ENCODE data around the gene LRWD1. TPM values are rescaled to one million over a fixed set of nuclear protein-coding genes. Genes with fewer than 3 reads are reported as not detected.
"Not testable (repeated sequence)": the region's sequence is repeated elsewhere in the genome, so short reads cannot be mapped to it uniquely, and the experiment has no call there.

The LRWD1 gene
- total RNA-seq, 3 donors from 2014 or later: 12.7 to 17.6 (median 13.3) TPM

DNA sequence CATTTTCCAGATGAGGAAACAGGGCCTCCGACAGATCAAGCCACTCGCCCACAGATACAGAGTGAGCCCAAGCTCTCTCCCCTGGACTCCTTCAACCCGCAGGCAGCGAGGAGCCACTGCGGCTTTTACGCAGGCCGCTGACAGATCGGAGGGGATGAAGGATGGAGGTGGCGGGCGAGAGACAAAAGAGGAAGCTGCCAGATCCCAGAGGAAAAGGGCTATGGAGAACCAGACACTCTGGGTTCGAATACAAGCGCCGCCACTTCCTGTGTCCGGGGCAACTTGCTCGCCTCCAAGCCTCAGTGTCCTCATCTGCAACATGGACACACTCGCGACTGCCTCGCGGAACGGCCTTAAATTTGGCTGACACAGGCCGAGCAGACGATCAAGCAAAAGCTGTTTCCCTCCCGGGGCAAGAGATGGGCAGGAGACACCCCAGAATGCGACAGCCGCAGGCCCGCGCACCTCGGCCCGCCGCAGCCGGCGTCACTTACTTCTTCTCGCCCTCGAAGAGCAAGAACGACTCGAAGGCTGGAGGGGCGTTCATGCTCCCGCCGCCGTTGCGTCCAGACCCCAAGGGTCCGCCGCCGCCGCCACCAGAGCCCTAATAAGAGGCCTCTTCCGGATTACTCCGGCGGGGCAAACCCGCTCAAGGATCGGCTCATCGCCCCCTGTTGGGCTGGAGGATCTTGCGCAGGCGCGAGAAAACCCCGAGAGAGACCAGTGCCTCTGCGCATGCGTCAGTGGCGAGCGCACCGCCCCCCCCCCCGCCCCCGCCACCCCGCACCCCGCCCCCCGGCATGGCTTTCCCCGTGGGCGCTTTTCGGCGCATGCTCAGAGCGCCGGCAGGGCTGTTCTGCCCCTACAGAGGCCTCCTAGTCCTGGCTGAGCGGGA, 13.8 kb downstream of the LRWD1 start, which contains the start of gene POLR2J:
TSS of gene POLR2J (minus strand) at position 609 of the 895 bp plus-strand sequence. CDS start at position 547, 62 bp downstream.
- H3K9me3 ChIP-seq; H3K36me3 ChIP-seq (ENCODE audit: low read depth); intact Hi-C loops (cut with DNase I, micrococcal nuclease); H3K4me1 ChIP-seq (ENCODE audit: low read depth); H3K4me3 ChIP-seq: not testable (repeated sequence)
- peak; percentile 96 for ATAC-seq
- DNase-seq: peak; percentile 81 to 95 (median 89)
- TF ChIP-seq, protein P1, sequence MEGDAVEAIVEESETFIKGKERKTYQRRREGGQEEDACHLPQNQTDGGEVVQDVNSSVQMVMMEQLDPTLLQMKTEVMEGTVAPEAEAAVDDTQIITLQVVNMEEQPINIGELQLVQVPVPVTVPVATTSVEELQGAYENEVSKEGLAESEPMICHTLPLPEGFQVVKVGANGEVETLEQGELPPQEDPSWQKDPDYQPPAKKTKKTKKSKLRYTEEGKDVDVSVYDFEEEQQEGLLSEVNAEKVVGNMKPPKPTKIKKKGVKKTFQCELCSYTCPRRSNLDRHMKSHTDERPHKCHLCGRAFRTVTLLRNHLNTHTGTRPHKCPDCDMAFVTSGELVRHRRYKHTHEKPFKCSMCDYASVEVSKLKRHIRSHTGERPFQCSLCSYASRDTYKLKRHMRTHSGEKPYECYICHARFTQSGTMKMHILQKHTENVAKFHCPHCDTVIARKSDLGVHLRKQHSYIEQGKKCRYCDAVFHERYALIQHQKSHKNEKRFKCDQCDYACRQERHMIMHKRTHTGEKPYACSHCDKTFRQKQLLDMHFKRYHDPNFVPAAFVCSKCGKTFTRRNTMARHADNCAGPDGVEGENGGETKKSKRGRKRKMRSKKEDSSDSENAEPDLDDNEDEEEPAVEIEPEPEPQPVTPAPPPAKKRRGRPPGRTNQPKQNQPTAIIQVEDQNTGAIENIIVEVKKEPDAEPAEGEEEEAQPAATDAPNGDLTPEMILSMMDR (IDR thresholded peaks at IDR 0.05): peak; percentile 27

DNA sequence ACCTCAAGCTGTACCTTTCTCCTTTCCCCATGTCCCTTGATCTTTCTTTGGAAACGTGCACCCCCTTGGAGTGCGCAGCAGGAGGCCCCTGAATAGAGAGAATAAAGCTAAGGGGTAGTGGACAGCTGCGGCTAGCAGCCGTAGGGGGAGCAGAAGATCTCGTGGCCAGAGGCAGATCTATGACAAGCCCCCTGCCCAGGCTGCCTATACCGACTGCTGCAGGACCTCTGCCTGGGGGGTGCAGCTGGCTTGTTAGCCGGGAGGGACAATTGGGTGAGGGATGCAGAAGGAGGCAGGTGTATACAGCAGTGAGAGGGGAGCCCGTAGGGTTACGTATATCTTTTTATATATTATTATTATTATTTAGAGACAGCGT, 14.4 kb downstream of the LRWD1 start:
- H3K36me3 ChIP-seq (ENCODE audit: low read depth); ATAC-seq; H3K4me3 ChIP-seq; H3K4me1 ChIP-seq (ENCODE audit: low read depth); H3K9me3 ChIP-seq; DNase-seq; intact Hi-C loops (cut with DNase I, micrococcal nuclease): not testable (repeated sequence)

DNA sequence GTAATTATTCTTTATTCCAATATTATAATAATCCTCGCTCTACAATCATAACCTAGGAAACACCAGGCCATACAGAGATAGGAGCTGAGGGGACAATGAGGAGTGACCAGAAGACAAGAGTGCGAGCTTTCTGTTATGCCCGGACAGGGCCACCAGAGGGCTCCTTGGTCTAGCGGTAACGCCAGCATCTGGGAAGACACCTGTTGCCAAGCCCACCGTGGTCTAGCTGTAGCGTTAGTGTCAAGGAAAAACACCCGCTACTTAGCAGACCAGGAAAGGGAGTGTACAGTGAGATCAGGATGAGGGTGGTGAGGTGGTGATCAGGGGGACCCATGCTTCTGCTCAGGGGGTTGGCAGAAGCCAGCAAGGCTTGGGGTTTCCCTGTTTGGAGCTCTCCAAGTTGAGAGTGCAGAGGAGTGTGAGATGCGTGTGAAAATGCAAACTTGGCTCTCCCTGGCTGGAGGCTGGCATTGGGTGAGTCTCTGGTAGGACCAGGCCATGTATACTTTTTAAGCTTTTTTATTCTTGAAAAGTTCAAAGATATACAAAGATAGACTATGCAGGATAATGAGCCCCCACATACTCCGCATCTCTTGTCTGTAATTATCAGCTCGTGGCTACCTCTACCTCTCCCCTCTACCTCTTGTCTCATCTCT, 15.3 kb downstream of the LRWD1 start:
- H3K4me3 ChIP-seq; H3K4me1 ChIP-seq (ENCODE audit: low read depth); ATAC-seq; intact Hi-C loops (cut with DNase I, micrococcal nuclease); H3K36me3 ChIP-seq (ENCODE audit: low read depth); H3K9me3 ChIP-seq: not testable (repeated sequence)
- peak; percentile 44 to 67 (median 63) for DNase-seq

DNA sequence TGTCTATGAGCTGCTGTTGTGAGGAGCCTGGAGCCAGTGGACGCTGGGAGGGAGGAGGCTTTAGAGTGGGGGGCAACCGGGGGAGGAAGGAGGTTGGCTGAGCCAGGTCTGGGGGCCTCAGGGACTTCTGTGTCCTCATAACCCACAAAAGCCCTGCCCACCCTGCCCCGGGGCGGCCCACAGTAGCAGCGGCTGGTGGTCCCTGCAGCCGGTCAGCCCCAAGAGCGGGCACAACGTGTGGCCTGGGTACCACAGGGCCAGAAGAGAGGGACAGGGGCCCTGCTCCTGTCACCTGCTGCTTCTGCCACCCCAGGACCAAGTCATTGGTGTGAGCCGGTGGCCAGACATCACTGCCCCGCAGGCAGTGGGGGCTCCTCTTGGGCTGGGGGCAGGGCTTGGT, 17.2 kb downstream of the LRWD1 start:
- H3K4me3 ChIP-seq; H3K9me3 ChIP-seq; ATAC-seq; H3K4me1 ChIP-seq (ENCODE audit: low read depth); intact Hi-C loops (cut with DNase I, micrococcal nuclease); DNase-seq; H3K36me3 ChIP-seq (ENCODE audit: low read depth): not testable (repeated sequence)

DNA sequence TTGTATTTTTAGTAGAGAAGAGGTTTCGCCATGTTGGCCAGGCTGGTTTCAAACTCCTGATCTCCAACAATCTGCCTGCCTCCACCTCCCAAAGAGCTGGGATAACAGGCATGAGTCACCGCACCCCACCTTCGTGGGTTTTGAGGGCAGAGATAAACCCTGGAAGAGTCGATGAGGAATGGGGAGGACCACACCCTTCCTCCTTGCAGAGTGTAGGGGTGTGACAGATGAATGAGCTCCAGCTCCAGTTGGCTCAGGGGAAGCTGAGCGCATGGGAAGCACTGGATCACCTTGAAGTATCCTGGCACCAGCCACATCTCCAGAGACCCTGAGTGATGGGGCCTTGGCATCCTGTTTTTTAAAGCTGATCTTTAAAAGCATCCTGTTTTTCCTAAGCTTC, 19.5 kb downstream of the LRWD1 start:
- H3K4me1 ChIP-seq (ENCODE audit: low read depth); H3K4me3 ChIP-seq; H3K9me3 ChIP-seq; ATAC-seq; DNase-seq; H3K36me3 ChIP-seq (ENCODE audit: low read depth); intact Hi-C loops (cut with DNase I, micrococcal nuclease): not testable (repeated sequence)

DNA sequence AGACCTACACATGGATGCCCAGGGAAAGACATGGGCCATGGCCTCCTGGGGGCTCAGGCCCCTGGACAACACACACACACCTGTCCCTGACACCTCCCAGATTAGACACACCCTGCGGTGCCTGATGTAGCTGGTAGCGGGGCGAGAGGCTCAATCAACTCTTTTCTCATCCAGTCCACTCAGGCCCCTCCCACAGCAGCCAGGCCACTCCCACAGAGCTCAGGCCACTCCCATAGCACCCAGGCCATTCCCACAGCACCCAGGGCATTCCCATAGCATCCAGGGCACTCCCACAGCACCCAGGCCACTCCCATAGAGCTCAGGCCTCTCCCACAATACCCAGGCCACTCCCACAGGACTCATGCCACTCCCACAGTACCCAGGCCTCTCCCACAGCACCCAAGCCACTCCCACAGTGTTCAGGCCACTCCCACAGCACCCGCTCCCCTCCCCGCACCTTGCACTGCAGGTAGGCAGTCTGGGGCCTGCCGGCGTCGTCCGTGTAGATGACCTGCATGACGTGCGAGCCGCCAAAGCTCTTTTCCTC, 25.8 kb downstream of the LRWD1 start:
- H3K4me1 ChIP-seq (ENCODE audit: low read depth); H3K9me3 ChIP-seq; intact Hi-C loops (cut with DNase I, micrococcal nuclease); H3K4me3 ChIP-seq; H3K36me3 ChIP-seq (ENCODE audit: low read depth): not testable (repeated sequence)
- peak; percentile 87 to 98 (median 93) for DNase-seq
- peak; percentile 81 for ATAC-seq

DNA sequence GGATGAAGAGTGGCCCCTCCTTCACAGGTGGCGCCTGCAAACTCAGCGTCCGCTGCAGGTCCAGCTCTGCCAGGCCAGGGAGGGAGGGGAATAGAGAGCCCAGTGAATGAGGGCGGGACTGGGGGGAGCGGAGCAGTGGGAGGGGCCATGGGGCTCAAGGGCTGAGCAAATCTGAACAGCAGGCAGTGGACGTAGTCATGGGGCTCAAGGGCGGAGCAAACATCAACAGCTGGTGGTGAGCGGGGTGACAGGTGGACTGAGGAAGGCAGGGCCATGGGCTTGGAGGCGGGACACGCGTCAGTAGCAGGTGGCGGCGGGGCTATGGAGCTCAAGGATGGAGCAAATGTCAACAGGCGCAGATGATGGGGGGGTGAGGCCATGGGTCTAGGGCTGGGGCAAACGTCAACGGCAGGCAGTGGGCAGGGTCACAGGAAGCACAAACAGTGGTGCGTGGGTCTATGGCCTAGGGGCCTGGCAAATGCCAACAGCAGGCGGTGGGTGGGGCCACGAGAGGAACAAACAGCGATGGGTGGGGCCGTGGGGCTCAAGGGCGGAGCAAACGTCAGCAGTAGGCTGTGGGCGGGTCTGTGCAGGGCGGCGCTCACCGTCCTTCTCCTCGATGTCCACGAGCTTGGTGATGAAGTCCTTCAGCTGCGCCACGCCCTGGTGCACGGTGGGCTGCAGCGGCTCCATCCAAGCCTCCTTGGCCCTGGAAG, 28.6 kb downstream of the LRWD1 start:
- intact Hi-C loops (cut with DNase I, micrococcal nuclease); H3K36me3 ChIP-seq (ENCODE audit: low read depth); H3K4me1 ChIP-seq (ENCODE audit: low read depth); H3K9me3 ChIP-seq; DNase-seq; H3K4me3 ChIP-seq: not testable (repeated sequence)
- ATAC-seq: peak; percentile 74

DNA sequence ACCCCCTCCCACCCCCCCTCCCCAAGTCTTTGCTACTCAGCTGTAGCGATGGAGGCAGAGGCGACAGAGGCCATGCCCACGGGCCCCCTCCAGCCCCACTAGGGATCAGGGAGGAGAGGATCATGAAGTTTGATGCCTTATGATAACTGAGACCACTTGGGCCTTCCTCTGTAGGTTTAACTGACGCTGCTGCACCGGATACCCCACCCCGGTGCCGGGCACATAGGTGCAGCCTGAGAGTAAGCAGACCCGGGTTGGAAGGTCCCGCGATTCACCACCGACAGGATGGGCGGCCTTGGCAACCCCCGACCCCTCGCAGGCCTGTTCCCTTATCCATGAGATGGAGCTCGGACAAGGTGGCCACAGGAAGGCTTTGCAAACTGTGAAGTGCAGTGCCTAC, 29.2 kb downstream of the LRWD1 start:
- H3K4me1 ChIP-seq (ENCODE audit: low read depth); H3K36me3 ChIP-seq (ENCODE audit: low read depth); intact Hi-C loops (cut with DNase I, micrococcal nuclease); ATAC-seq; H3K9me3 ChIP-seq; H3K4me3 ChIP-seq: not testable (repeated sequence)
- DNase-seq: peak; percentile 29 to 51 (median 46)

DNA sequence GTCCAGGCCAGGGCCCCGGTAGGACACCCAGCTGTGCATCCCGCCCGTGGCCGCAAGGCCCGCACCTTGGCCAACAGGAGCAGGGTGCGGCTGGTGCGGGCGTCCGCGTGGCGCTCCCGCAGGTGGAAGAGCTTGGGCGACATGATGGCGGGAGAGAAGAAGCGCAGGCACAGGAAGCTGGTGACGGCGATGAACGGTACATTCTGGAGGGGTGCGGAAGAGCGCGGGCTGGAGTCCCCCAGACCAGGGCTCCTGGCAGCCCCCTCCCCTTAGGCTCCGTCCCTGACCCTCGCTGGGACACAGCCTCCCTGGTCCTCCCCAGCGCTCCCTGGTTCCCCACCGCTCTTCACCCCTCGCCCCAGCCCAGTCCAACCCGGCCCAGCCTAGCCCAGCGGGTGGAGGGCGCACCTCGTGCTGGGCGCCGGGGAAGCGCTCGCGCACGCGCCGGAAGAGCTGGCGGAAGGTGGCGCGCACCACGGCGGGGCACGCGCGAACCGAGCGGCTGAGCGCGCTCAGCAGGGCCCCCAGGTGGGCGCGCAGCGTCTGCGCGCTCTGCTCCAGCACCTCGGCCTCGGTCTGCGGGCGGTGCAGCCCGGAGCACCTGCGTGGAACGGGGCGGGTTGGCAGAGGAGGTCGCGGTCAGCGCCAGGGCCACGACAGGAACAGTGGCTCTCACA, 29.8 kb downstream of the LRWD1 start:
- DNase-seq; intact Hi-C loops (cut with DNase I, micrococcal nuclease); H3K9me3 ChIP-seq; H3K4me3 ChIP-seq; H3K4me1 ChIP-seq (ENCODE audit: low read depth); H3K36me3 ChIP-seq (ENCODE audit: low read depth): not testable (repeated sequence)
- ATAC-seq: peak; percentile 57

DNA sequence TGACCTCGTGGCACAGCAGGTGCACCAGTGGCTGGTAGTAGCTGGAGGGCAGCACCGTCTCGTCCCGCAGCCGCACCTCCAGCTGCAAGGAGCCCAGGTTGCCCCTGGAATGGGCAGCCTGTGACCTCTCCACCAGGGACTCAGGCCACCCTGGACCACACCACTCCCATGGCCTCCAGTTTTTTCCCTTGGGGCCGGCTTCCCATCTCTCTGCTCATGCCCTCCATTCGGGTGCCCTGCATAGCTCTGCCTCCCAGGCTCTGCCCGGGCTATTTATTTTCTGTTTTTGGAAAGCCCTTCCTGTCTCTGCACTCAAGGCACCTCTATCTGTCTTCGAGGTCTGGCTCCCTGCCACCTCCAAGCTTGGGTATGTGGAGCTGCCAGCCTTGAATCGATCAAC, 32.1 kb downstream of the LRWD1 start:
- H3K4me1 ChIP-seq (ENCODE audit: low read depth); intact Hi-C loops (cut with DNase I, micrococcal nuclease); ATAC-seq; H3K9me3 ChIP-seq; H3K4me3 ChIP-seq; H3K36me3 ChIP-seq (ENCODE audit: low read depth): not testable (repeated sequence)
- peak in 2 of 3 donors; percentile 12 to 23 for DNase-seq

DNA sequence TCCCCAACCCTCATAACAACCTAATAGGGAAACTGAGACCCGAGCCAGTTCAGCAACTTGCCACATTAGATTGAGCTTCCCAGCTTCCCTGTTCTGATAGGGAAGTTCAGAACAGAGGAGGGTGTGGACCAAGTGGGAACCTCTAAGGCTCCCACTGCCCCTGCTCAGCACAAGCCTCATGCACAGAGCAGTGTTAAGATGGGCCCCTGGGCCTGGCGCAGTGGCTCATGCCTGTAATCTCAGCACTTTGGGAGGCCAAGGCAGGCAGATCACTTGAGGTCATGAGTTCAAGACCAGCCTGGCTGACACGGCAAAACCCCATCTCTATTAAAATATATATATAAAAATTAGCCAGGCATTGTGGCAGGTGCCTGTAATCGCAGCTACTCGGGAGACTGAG, 32.5 kb downstream of the LRWD1 start:
- H3K36me3 ChIP-seq (ENCODE audit: low read depth); H3K4me1 ChIP-seq (ENCODE audit: low read depth); H3K4me3 ChIP-seq; H3K9me3 ChIP-seq; ATAC-seq; intact Hi-C loops (cut with DNase I, micrococcal nuclease): not testable (repeated sequence)
- DNase-seq: peak in 2 of 3 donors; percentile 10 to 34

DNA sequence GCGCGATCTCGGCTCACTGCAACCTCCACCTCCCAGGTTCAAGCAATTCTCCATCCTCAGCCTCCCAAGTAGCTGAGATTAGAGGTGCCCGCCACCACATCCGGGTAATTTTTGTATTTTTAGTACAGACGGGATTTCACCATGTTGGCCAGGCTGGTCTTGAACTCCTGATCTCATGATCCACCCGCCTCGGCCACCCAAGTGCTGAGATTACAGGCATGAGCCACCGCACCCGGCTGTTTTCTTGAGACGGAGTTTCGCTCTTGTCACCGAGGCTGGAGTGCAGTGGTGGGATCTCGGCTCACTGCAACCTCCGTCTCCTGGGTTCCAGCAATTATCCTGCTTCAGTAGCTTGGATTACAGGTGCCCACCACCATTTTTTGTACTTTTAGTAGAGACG, 33.5 kb downstream of the LRWD1 start:
- H3K9me3 ChIP-seq; intact Hi-C loops (cut with DNase I, micrococcal nuclease); H3K36me3 ChIP-seq (ENCODE audit: low read depth); ATAC-seq; H3K4me1 ChIP-seq (ENCODE audit: low read depth); H3K4me3 ChIP-seq: not testable (repeated sequence)
- peak in 1 of 3 donors; percentile 5 for DNase-seq
